H1 (cell line): ENCODE data around the gene CNNM4. TPM values are rescaled to one million over a fixed set of nuclear protein-coding genes. Genes with fewer than 3 reads are reported as not detected.

Source experiments
- BACH1 ChIP-seq: IDR thresholded peaks from 2 replicates; pipeline ENCODE4 v1.6.1; 2012; ENCODE audit warnings: low read length, improper control_type of control experiment
- CTCF ChIP-seq, 3 experiments: IDR thresholded peaks; 1 replicate in 2 of 3; 2 replicates in 1 of 3; pipeline versions ENCODE4 v1.5.1 to v1.6.1; 2011; ENCODE audit warnings: low read length in 3 of 3, mild to moderate bottlenecking in 3 of 3, inconsistent platforms in 2 of 3, low read depth in 1 of 3, moderate library complexity in 1 of 3; ENCODE audit not compliant: insufficient read depth in 1 of 3; ENCODE audit errors: control extremely low read depth in 1 of 3
- EGR1 ChIP-seq: IDR thresholded peaks from 2 replicates; pipeline ENCODE4 v1.6.1; 2011; ENCODE audit warnings: low read depth, low read length, borderline replicate concordance
- HDAC6 ChIP-seq: IDR thresholded peaks from one replicate; pipeline ENCODE4 v1.7.1; 2012; ENCODE audit warnings: low read depth, mild to moderate bottlenecking, inconsistent platforms, low read length, moderate library complexity
- MAFK ChIP-seq: IDR thresholded peaks from 2 replicates; pipeline ENCODE4 v1.6.1; 2012; ENCODE audit warnings: low read depth, mild to moderate bottlenecking, improper control_type of control experiment, low read length
- polyA plus RNA-seq, 7 experiments: library from polyadenylated mRNA; depleted of rRNA in 3 of 7; stranded (reverse) in 5 of 7; unstranded in 2 of 7; fragments of >200 nt in 5 of 7; fragments of 200-250 nt in 2 of 7; gene quantifications; 1 replicate in 5 of 7; 2 replicates in 1 of 7; 4 replicates in 1 of 7; pipeline versions ENCODE4 v1.2.1 to v1.2.3, GENCODE V29; 2011 to 2013; ENCODE audit warnings: missing spikeins in 2 of 7, mixed read lengths in 2 of 7
- total RNA-seq: library from RNA; stranded (reverse); fragmentation: NEBNext Ultra II Directional; extraction: Animal tissue kit (Norgen Biotek cat#: 25700); gene quantifications from 2 replicates; pipeline ENCODE4 v1.2.1, GENCODE V29; 2021

CNNM4 gene
- total and polyA plus RNA-seq, 2 of the 8 experiments (the other 6 are each of a cell fraction or from before 2014, with no cell fraction given) = 10.3 to 11.0 TPM

GRCh38 chr2:96769814-96770213 is 9.1 kb downstream of the CNNM4 start (continued):
- TF ChIP-seq CTCF (IDR thresholded peaks at IDR 0.05; ENCODE audit: control extremely low read depth in 1 of 3, insufficient read depth in 1 of 3, low read depth in 1 of 3, low read length in 3 of 3) = no peak
- TF ChIP-seq MAFK = no peak
- no peak for TF ChIP-seq HDAC6
- no peak for TF ChIP-seq EGR1
- no peak for TF ChIP-seq BACH1
